ENCODE data around the gene CDC23.

- TF ChIP-seq ZNF384 (IDR thresholded peaks at IDR 0.05) (no peak), SP1 (IDR thresholded peaks at IDR 0.05) (no peak), SUZ12 (IDR thresholded peaks at IDR 0.05) (no peak), FOXM1 (IDR thresholded peaks at IDR 0.05; ENCODE audit: borderline replicate concordance) (no peak), L3MBTL2 (conservative IDR thresholded peaks at IDR 0.05) (no peak), BHLHE40 (IDR thresholded peaks at IDR 0.05; ENCODE audit: borderline replicate concordance) (no peak), FOXK2 (IDR thresholded peaks at IDR 0.05) (no peak), TARDBP (IDR thresholded peaks at IDR 0.05) (no peak)
These were observed 2.1 kb downstream of the CDC23 start for GRCh38 chr5:138210985-138211384.
